Measurements from ENCODE around the gene WDR44.

DNA sequence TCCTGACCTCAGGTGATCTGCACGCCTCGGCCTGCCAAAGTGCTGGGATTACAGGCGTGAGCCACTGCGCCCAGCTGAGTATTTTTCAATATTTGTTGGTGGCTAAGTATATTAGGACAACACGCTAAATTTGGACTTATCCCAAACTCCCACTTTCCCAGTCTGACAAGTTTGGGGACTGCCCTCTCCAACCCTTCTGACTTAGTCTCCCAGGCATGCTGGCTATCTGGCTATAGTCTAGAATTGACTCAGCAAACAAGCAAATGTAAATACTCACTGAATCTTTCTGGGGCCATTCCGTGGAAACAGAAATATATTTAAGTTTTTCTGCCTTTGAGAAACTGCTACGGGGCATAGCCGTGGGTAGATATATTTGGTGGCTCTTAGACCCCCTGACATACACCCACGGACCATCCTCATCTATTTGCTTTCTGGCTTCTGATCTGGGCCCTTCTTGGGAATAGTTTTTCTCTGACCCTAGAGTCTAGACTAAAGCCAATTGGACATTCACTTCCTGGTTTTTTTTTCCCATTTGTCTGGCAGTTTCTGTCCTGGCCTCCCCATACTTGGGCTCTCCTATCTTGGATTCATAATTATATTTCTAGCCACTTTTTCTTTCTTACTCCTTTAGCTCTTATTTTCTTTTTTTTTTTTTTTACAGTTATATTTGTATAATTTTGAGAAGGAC is 138.5 kb downstream of the WDR44 start:
- TF ChIP-seq, protein P1, sequence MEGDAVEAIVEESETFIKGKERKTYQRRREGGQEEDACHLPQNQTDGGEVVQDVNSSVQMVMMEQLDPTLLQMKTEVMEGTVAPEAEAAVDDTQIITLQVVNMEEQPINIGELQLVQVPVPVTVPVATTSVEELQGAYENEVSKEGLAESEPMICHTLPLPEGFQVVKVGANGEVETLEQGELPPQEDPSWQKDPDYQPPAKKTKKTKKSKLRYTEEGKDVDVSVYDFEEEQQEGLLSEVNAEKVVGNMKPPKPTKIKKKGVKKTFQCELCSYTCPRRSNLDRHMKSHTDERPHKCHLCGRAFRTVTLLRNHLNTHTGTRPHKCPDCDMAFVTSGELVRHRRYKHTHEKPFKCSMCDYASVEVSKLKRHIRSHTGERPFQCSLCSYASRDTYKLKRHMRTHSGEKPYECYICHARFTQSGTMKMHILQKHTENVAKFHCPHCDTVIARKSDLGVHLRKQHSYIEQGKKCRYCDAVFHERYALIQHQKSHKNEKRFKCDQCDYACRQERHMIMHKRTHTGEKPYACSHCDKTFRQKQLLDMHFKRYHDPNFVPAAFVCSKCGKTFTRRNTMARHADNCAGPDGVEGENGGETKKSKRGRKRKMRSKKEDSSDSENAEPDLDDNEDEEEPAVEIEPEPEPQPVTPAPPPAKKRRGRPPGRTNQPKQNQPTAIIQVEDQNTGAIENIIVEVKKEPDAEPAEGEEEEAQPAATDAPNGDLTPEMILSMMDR (IDR thresholded peaks at IDR 0.05 in 2 of 3, conservative IDR thresholded peaks at IDR 0.05 in 1 of 3; ENCODE audit: control insufficient read depth in 2 of 3, extremely low read depth in 1 of 3, insufficient read depth in 1 of 3, low read depth in 3 of 3, low read length in 3 of 3): no peak
- no peak for TF ChIP-seq RAD21 (IDR thresholded peaks at IDR 0.05; ENCODE audit: insufficient read depth, low read depth, low read length)
- no peak for TF ChIP-seq SUZ12 (IDR thresholded peaks at IDR 0.05; ENCODE audit: unreplicated experiment)
- no peak for TF ChIP-seq ATF7 (IDR thresholded peaks at IDR 0.05; ENCODE audit: low read depth)
- TF ChIP-seq, protein P2, sequence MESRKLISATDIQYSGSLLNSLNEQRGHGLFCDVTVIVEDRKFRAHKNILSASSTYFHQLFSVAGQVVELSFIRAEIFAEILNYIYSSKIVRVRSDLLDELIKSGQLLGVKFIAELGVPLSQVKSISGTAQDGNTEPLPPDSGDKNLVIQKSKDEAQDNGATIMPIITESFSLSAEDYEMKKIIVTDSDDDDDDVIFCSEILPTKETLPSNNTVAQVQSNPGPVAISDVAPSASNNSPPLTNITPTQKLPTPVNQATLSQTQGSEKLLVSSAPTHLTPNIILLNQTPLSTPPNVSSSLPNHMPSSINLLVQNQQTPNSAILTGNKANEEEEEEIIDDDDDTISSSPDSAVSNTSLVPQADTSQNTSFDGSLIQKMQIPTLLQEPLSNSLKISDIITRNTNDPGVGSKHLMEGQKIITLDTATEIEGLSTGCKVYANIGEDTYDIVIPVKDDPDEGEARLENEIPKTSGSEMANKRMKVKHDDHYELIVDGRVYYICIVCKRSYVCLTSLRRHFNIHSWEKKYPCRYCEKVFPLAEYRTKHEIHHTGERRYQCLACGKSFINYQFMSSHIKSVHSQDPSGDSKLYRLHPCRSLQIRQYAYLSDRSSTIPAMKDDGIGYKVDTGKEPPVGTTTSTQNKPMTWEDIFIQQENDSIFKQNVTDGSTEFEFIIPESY (IDR thresholded peaks at IDR 0.05): no peak

Data from GM12878 (cell line).